ENCODE data around the gene FUT9. TPM values are rescaled to one million over a fixed set of nuclear protein-coding genes. Genes with fewer than 3 reads are reported as not detected.

FUT9 gene
- 0.05 TPM for polyA plus RNA-seq (2012; ENCODE audit: insufficient read depth, insufficient read length, low read depth)

- H3K27me3 ChIP-seq: peaks cover 24% of the 10 kb centered on the region
- DNase-seq: peak; percentile 62
- no peak for TF ChIP-seq CTCF (IDR thresholded peaks at IDR 0.05; ENCODE audit: low read depth, low read length)
- peak within 1 kb of the TSS; percentile 50 for H3K4me3 ChIP-seq (ENCODE audit: low read depth, low read length)
- H3K4me1 ChIP-seq: no peaks in the 10 kb centered on the region
- no peaks in the 10 kb centered on the region for H3K9me3 ChIP-seq
- no peaks in the 10 kb centered on the region for H3K36me3 ChIP-seq
These were observed at the start of gene FUT9 for GRCh38 chr6:96015518-96016333. Gene FUT9, plus strand, starts transcription at chr6:96015974. Its CDS starts 187,182 bp downstream, at chr6:96203156.

GRCh38 chr6:95967594-95967993 lies 48.2 kb upstream of the FUT9 start:
- no peaks in the 10 kb centered on the region for H3K27me3 ChIP-seq
- H3K4me1 ChIP-seq: no peaks in the 10 kb centered on the region
- H3K9me3 ChIP-seq: no peaks in the 10 kb centered on the region
- no peak for TF ChIP-seq CTCF (IDR thresholded peaks at IDR 0.05; ENCODE audit: low read depth, low read length)
- DNase-seq: no peak
- H3K36me3 ChIP-seq: no peaks in the 10 kb centered on the region
- no peak overlapping the region for H3K4me3 ChIP-seq (ENCODE audit: low read depth, low read length)

GRCh38 chr6:95973976-95974375 lies 41.8 kb upstream of the FUT9 start:
- no peaks in the 10 kb centered on the region for H3K36me3 ChIP-seq
- DNase-seq: no peak
- no peaks in the 10 kb centered on the region for H3K9me3 ChIP-seq
- no peaks in the 10 kb centered on the region for H3K27me3 ChIP-seq
- TF ChIP-seq CTCF (IDR thresholded peaks at IDR 0.05; ENCODE audit: low read depth, low read length): no peak
- H3K4me3 ChIP-seq (ENCODE audit: low read depth, low read length): no peak overlapping the region
- no peaks in the 10 kb centered on the region for H3K4me1 ChIP-seq

GRCh38 chr6:95978230-95978629 lies 37.5 kb upstream of the FUT9 start:
- TF ChIP-seq CTCF (IDR thresholded peaks at IDR 0.05; ENCODE audit: low read depth, low read length): no peak
- no peaks in the 10 kb centered on the region for H3K27me3 ChIP-seq
- no peak overlapping the region for H3K4me3 ChIP-seq (ENCODE audit: low read depth, low read length)
- no peaks in the 10 kb centered on the region for H3K4me1 ChIP-seq
- no peaks in the 10 kb centered on the region for H3K36me3 ChIP-seq
- no peaks in the 10 kb centered on the region for H3K9me3 ChIP-seq
- no peak for DNase-seq

- Histone ChIP-seq H3K36me3 (no peaks in the 10 kb centered on the region), H3K4me1 (no peaks in the 10 kb centered on the region), H3K9me3 (no peaks in the 10 kb centered on the region; the same call in 1 of the 2 replicates), H3K4me3 (ENCODE audit: low read depth, low read length) (no peak overlapping the region), H3K27me3 (no peaks in the 10 kb centered on the region)
- no peak for TF ChIP-seq CTCF (IDR thresholded peaks at IDR 0.05; ENCODE audit: low read depth, low read length)
- DNase-seq: no peak
These were observed 23.9 kb upstream of the FUT9 start for GRCh38 chr6:95991906-95992305.

GRCh38 chr6:95994151-95994550 lies 21.6 kb upstream of the FUT9 start:
- Histone ChIP-seq H3K36me3 (no peaks in the 10 kb centered on the region), H3K4me3 (ENCODE audit: low read depth, low read length) (no peak overlapping the region), H3K9me3 (no peaks in the 10 kb centered on the region; the same call in 1 of the 2 replicates), H3K27me3 (no peaks in the 10 kb centered on the region), H3K4me1 (no peaks in the 10 kb centered on the region)
- no peak for TF ChIP-seq CTCF (IDR thresholded peaks at IDR 0.05; ENCODE audit: low read depth, low read length)
- DNase-seq: no peak
